ENCODE data around the gene ZNF526. TPM values are rescaled to one million over a fixed set of nuclear protein-coding genes. Genes with fewer than 3 reads are reported as not detected.
A peak's percentile ranks its signal among the peaks of the same experiment; 100 is the strongest.

ZNF526 gene
- total and polyA plus RNA-seq, 9 donors = 5.4 to 8.7 (median 6.5) TPM

DNA sequence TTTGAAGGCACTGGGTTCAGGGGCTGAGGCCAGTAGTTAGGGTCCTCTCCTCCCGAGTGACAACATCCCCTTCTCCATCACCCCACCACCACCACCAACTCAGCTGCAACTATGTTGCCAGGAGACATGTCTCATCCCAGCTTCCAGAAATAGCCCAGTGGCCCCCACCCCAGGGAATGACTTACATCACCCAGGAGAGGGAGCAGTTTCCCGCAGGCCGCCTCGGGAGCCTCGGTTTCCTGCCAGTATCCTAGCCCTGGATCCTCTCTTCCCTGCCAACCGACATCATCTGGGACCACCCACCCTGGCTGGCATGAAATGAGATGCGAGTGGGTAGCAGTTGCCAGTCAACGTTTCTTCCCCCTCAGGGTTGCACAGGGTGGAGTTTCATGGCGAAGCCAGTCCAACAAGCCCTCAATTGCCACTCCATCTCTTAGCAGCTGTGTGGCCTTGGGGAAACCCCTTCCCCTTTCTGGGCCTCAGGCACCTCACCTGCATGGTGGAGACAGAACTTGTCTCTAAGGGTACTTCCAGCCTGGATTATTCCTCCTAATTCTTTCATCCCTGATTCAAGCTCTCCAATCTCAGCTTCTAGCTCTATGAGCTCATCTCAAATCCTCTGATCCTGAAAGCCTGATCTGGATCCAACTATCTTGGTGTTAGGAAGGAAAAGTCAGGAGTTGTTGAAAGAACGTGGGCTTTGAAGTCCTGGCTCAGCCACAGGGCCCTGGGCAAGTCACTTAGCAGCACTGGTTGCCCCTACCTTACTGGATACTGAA is 26.2 kb downstream of the ZNF526 start:
- Histone ChIP-seq H3K4me1 (ENCODE audit: control insufficient read depth, insufficient read depth, low read length) (peaks cover 61% of the 10 kb centered on the region), H3K36me3 (ENCODE audit: control insufficient read depth, insufficient read depth, low read length) (peaks cover 30% of the 10 kb centered on the region), H3K27me3 (ENCODE audit: control insufficient read depth, insufficient read depth, low read length) (no peaks in the 10 kb centered on the region), H3K9me3 (replicated peaks; ENCODE audit: control insufficient read depth, low read depth, low read length) (no peaks in the 10 kb centered on the region), H3K4me3 (ENCODE audit: low read length) (no peak overlapping the region), H3K27ac (ENCODE audit: low read length) (peak overlapping the region; percentile 73)
- WGBS (ENCODE audit: insufficient coverage) = 30% methylated on average over 7 of the region's 10 CpGs
- peak; percentile 80 for DNase-seq

DNA sequence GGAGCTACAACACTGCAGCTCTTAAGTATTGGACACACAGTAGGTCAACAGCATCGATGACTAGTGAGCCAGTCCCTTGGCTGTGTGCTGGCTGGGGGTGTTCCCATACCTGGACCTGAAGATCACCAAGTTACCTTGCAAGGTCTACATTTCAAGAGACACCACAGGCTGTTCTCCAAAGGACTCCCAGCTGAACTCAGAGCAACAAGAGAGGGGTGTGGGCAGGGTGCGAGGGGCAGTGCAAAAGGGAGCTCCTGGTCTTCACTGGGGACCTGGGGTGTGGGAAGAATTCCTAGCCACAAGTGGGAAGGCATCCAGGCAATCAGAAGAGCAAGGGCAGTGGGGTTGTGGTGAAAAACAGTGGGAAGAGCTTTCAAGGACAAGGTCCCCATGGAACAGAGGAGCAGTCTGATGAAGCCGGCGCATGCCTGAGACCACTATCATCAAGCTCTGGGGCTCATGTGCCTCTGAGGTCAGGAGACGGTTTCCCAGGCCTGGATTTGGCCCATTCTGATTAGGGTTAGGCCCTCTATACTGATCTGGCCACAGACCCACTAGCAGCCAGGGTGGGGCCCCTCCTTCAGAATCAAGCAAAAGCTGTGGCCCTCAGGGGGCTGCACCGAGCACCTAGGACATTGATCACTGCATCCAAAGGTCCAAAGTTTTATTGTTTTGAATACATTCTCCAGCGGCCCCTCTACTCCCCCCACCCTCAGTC is 27.0 kb downstream of the ZNF526 start:
- Histone ChIP-seq H3K36me3 (ENCODE audit: control insufficient read depth, insufficient read depth, low read length) (peaks cover 30% of the 10 kb centered on the region), H3K4me1 (ENCODE audit: control insufficient read depth, insufficient read depth, low read length) (peaks cover 64% of the 10 kb centered on the region), H3K4me3 (ENCODE audit: low read length) (no peak overlapping the region), H3K27me3 (ENCODE audit: control insufficient read depth, insufficient read depth, low read length) (no peaks in the 10 kb centered on the region), H3K27ac (ENCODE audit: low read length) (peak overlapping the region; percentile 73), H3K9me3 (replicated peaks; ENCODE audit: control insufficient read depth, low read depth, low read length) (no peaks in the 10 kb centered on the region)
- WGBS (ENCODE audit: insufficient coverage) = 57% methylated on average over 4 of the region's 7 CpGs
- DNase-seq = no peak

- Histone ChIP-seq H3K9me3 (replicated peaks; ENCODE audit: control insufficient read depth, low read depth, low read length) (no peaks in the 10 kb centered on the region), H3K4me3 (ENCODE audit: low read length) (no peak overlapping the region), H3K4me1 (ENCODE audit: control insufficient read depth, insufficient read depth, low read length) (peaks cover 71% of the 10 kb centered on the region), H3K27me3 (ENCODE audit: control insufficient read depth, insufficient read depth, low read length) (no peaks in the 10 kb centered on the region), H3K36me3 (ENCODE audit: control insufficient read depth, insufficient read depth, low read length) (peaks cover 30% of the 10 kb centered on the region), H3K27ac (ENCODE audit: low read length) (no peak overlapping the region)
- WGBS (ENCODE audit: insufficient coverage) = 83% methylated on average over 1 of the region's 6 CpGs
- DNase-seq = no peak
Observed at GRCh38 chr19:42247640-42248199, 27.6 kb downstream of the ZNF526 start.

DNA sequence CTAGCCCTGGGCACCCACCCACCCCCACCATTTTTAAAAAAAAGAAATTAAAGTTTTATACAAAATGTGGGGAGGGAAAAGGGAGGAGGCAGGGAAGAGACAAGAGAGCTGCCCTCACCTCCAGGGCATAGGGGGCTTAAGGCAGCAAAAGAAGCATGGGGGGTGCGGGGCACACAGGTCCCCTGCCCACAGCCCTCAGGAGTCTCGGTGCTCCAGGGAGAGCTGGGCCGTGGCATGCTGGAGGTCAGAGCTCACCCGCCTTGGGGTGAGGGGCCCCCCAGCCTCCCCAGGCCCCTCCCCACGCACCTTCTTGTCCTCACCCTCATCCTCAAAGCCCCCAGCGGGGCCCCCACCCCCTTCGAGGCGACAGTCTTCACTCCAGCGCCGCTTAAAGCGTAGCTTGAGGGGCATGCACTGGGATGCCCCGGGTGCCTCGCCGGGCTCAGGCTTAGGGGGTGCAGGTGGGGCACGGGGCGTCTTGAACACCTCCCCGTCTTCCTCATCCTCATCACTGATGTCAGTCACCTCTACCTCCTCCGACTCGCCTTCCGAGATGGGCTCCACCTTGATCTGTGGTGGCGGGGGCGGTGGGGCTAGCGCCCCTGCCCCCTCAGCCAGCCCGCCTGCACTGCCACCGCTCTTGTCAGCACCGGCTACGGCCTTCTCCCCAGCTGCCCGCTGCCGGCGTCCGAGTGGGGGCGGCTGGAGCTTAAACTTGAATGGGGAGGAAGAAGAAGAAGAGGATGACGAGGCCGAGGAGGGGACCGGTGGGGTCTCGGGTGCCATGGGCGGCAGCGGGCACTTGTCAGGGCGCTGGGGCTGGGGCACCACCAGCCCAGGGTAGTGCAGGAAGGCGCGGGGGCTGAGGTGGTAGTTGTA is 28.4 kb downstream of the ZNF526 start:
- Histone ChIP-seq H3K4me1 (ENCODE audit: control insufficient read depth, insufficient read depth, low read length) (peaks cover 74% of the 10 kb centered on the region), H3K27ac (ENCODE audit: low read length) (no peak overlapping the region), H3K4me3 (ENCODE audit: low read length) (no peak overlapping the region), H3K36me3 (ENCODE audit: control insufficient read depth, insufficient read depth, low read length) (peaks cover 30% of the 10 kb centered on the region), H3K9me3 (replicated peaks; ENCODE audit: control insufficient read depth, low read depth, low read length) (no peaks in the 10 kb centered on the region), H3K27me3 (ENCODE audit: control insufficient read depth, insufficient read depth, low read length) (no peaks in the 10 kb centered on the region)
- DNase-seq = no peak
- WGBS (ENCODE audit: insufficient coverage) = 88% methylated on average over 29 of the region's 41 CpGs

- no peak overlapping the region for H3K27ac ChIP-seq (ENCODE audit: low read length)
- 81% methylated on average over 32 of the region's 36 CpGs for WGBS (ENCODE audit: insufficient coverage)
- peaks cover 68% of the 10 kb centered on the region for H3K4me1 ChIP-seq (ENCODE audit: control insufficient read depth, insufficient read depth, low read length)
Observed at GRCh38 chr19:42249149-42249750, 29.1 kb downstream of the ZNF526 start.

DNA sequence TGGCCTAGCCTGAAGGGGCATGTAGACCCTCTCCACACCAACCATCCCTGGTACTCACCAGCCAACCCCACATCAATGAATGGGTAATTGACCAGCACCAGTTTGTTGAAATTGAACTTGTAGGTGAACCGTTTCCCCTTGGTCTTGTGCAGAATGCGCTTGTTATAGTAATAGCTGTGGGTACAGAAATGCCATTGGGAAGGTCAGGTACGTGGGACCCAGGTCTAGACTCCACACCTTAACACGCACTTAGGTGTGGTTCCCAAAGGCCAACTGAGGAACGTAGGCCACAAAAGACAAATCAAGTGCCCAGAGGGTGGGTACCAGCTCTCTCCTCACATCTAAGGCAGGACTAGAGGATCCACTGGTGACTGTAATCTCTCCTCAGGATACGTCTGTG is 29.7 kb downstream of the ZNF526 start:
- Histone ChIP-seq H3K4me3 (ENCODE audit: low read length) (no peak overlapping the region), H3K4me1 (ENCODE audit: control insufficient read depth, insufficient read depth, low read length) (peaks cover 67% of the 10 kb centered on the region), H3K27ac (ENCODE audit: low read length) (peak overlapping the region; percentile 62), H3K9me3 (replicated peaks; ENCODE audit: control insufficient read depth, low read depth, low read length) (no peaks in the 10 kb centered on the region), H3K27me3 (ENCODE audit: control insufficient read depth, insufficient read depth, low read length) (no peaks in the 10 kb centered on the region), H3K36me3 (ENCODE audit: control insufficient read depth, insufficient read depth, low read length) (peaks cover 30% of the 10 kb centered on the region)
- 69% methylated on average over 6 of the region's 6 CpGs for WGBS (ENCODE audit: insufficient coverage)
- no peak for DNase-seq

More at GRCh38 chr19:42249149-42249750, 29.1 kb downstream of the ZNF526 start:
- H3K27me3 ChIP-seq (ENCODE audit: control insufficient read depth, insufficient read depth, low read length) = no peaks in the 10 kb centered on the region
- H3K36me3 ChIP-seq (ENCODE audit: control insufficient read depth, insufficient read depth, low read length) = peaks cover 30% of the 10 kb centered on the region
- no peaks in the 10 kb centered on the region for H3K9me3 ChIP-seq (replicated peaks; ENCODE audit: control insufficient read depth, low read depth, low read length)
- DNase-seq = no peak
- no peak overlapping the region for H3K4me3 ChIP-seq (ENCODE audit: low read length)

- no peak for DNase-seq
- Histone ChIP-seq H3K27ac (ENCODE audit: low read length) (peak overlapping the region; percentile 62), H3K27me3 (ENCODE audit: control insufficient read depth, insufficient read depth, low read length) (no peaks in the 10 kb centered on the region), H3K9me3 (replicated peaks; ENCODE audit: control insufficient read depth, low read depth, low read length) (no peaks in the 10 kb centered on the region), H3K4me1 (ENCODE audit: control insufficient read depth, insufficient read depth, low read length) (peaks cover 63% of the 10 kb centered on the region), H3K4me3 (ENCODE audit: low read length) (no peak overlapping the region), H3K36me3 (ENCODE audit: control insufficient read depth, insufficient read depth, low read length) (peaks cover 30% of the 10 kb centered on the region)
- 50% methylated on average over 12 of the region's 15 CpGs for WGBS (ENCODE audit: insufficient coverage)
Observed at GRCh38 chr19:42250183-42250665, 30.1 kb downstream of the ZNF526 start.

- Histone ChIP-seq H3K9me3 (replicated peaks; ENCODE audit: control insufficient read depth, low read depth, low read length) (no peaks in the 10 kb centered on the region), H3K4me3 (ENCODE audit: low read length) (peak overlapping the region; percentile 1), H3K36me3 (ENCODE audit: control insufficient read depth, insufficient read depth, low read length) (peaks cover 30% of the 10 kb centered on the region), H3K27me3 (ENCODE audit: control insufficient read depth, insufficient read depth, low read length) (no peaks in the 10 kb centered on the region), H3K4me1 (ENCODE audit: control insufficient read depth, insufficient read depth, low read length) (peaks cover 58% of the 10 kb centered on the region), H3K27ac (ENCODE audit: low read length) (peak overlapping the region; percentile 92)
- WGBS (ENCODE audit: insufficient coverage) = 13% methylated on average over 12 of the region's 19 CpGs
- DNase-seq = peak; percentile 61
Observed at GRCh38 chr19:42250666-42251531, 30.8 kb downstream of the ZNF526 start.
